Measurements from ENCODE around the gene NHERF1.

NHERF1 gene

DNA sequence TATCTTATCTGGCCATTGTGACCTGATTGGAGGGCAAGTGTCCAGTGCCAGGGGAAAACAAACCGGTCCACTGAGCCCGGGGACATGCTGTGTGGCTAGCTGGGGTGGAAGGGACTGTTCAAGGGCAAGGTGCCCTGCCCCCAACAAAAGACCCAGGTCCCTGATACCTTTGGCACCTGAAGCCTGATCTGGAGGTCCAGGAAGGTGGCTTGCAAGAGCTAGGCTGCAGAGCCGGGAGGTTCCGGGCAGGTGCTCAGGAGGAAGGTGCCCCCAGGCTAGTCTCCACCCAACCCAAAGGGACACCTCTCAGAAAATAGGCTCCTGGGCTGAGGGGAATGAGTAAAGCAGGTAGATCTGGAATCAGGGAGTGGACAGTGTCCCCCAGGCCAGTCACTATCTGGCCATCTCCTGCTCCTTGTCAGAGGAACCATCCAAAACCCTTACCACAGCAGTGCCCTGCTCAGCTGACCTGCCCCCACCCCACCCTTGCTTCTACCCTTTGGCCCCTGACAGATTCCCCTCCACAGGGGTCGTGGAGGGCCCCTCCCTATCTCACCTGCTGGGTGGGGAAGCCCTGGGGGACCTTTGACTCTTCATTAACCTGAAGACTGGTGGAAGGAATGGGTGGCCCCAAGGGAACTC is 21.5 kb downstream of the NHERF1 start:
- DNase-seq, result no peak

DNA sequence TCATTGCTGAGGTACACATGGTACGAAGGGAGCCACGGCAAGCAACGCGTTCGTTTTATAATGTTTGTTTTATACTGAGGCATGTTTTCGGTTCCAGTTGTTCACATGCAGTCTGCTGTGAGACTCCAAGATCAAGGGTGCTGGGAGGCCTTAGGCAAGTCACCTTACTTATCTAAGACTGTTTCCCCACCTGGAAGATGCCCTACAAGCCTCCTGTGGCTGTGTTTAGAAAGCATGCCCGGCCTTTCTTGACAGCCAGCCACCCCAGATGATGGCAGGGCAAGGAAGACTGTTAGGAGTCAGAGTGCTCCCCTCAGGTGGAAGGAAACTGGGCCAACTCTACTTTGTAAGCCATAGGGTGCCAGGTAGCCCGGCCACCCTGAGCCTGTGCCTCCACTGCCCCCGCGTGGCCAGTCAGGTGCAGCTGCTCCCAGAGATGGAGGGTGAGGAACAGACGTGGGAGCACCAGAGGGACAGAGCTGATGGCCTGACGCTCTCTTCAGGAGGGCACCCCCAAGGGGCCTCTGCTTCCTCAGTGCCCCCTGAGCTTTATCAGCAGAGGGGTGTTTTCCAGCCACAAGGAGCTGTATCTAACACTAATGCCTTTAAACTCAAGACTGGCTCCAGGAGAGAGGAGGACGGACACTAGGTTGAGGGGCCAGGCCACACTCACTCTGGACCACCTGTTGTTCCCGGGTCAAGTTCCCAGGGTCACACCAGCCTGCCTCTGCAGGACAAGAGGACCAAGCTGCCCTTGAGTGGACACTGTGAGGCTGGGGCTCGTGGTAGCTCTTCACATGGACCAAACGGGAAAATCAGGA is 22.3 kb downstream of the NHERF1 start:
- DNase-seq, result peak; percentile 33

DNA sequence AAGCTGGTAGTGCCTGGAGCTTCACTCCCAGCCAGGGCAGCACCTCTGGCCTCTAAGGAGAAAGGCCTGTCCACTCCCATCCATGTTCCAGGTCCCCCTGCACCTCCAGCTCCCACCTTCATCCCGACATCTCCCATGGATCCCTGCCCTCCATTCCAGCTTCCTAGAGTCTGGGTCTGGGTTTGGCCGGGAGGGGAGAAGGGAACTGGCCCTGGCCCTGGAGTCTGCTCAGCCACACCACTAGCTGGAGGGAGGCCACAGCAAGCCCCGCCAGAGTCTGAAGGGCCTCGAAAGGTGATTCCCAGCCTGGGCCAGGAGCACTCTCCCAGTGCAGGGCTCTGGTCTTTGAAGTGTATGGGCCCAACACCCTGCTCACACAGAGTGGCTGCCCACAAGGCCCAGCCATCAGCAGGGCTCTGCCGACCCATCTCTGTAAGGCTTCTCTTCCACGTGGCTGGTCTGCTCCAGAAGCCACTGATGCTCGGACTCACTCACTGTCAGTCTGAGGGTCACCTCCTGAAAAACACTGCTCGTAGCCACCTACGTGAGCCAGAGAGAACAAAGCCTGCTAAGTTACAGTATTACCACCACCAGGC is 23.0 kb downstream of the NHERF1 start:
- DNase-seq, result no peak

DNA sequence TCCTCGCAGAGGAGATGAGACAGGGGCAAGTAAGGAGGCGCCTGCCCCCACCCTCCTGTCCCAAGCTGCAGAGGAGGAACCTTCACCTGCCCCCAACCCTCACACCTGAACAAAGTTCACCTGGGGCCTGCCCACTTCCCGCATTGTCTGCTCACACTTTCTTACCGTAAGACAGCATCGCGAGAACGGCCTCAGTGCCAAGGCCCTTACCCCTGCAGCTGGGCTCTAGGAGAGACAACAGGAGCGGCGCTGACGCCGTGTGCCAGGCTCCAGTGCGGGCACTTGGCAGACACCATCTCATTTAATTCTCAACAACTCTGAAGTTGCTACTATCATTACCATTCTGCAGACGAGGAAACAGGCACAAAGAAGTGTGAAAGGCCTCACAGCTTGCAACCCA is 23.6 kb downstream of the NHERF1 start:
- no peak for DNase-seq

DNA sequence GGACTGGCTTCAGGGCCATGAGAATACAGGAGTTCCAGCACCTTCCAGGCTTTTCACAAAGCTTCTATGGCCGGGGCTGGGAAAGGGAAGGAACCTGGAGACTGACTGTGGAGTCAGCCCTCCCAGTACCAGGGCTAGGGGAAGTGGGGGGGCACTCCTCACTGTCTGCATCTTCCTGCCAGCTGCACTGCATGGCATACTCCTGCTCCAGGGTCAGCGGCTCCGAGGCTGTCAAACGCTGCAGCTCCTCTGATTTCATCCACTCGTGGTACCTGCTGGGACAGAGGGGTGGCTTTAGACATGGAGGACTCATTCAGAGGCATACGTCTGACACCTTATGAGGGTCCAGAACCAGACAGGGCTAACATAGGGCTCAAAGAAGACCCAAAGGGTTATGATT is 25.0 kb downstream of the NHERF1 start:
- no peak for DNase-seq

DNA sequence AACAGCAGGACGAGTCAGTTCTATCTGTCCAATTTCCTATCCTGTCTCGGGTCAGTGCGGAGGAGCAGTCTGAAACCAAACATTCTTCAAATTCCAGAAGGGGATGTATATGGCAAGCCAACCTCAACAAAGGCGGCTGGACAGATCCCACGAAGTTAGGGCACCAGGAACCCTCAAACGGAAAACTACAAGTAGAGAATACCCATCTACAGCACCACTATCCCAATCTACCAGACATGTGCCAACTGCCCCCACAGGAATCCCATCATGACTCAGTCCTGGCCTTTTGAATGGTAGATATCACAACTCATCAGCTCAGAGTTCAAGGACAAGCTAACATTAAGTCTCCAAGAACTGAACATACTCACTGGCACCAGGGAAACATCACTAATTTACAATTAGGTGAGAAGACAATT is 25.5 kb downstream of the NHERF1 start:
- DNase-seq, result no peak

DNA sequence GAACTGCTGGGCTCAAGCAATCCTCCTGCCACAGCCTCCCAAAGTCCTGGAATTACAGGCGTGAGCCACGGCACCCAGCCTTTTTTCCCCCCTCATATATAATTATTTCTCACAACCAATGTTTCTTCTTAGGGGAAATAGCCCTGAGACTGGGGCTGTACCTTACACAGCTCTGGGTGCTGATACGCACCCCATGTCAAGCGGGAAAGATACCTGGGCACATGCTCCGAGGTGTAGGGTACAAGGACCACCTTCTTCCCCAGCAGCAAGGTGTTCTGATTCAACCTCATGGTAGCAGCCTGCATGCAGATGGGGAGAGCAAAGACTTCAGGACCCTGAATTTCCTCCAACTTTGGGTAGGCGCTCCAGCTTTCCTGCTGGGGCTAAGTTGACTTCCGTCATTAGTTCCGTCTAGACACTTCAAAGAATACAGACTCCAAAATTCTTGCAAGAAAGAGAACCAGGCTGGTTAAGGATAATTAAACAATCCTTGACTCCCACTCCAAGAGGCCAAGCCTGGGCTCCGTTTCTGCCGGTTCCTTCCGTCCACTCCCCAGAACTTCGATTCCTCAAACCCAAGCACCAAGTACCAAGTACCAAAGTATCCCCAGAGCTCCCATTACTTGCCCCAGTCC is 27.1 kb downstream of the NHERF1 start:
- no peak for DNase-seq

DNA sequence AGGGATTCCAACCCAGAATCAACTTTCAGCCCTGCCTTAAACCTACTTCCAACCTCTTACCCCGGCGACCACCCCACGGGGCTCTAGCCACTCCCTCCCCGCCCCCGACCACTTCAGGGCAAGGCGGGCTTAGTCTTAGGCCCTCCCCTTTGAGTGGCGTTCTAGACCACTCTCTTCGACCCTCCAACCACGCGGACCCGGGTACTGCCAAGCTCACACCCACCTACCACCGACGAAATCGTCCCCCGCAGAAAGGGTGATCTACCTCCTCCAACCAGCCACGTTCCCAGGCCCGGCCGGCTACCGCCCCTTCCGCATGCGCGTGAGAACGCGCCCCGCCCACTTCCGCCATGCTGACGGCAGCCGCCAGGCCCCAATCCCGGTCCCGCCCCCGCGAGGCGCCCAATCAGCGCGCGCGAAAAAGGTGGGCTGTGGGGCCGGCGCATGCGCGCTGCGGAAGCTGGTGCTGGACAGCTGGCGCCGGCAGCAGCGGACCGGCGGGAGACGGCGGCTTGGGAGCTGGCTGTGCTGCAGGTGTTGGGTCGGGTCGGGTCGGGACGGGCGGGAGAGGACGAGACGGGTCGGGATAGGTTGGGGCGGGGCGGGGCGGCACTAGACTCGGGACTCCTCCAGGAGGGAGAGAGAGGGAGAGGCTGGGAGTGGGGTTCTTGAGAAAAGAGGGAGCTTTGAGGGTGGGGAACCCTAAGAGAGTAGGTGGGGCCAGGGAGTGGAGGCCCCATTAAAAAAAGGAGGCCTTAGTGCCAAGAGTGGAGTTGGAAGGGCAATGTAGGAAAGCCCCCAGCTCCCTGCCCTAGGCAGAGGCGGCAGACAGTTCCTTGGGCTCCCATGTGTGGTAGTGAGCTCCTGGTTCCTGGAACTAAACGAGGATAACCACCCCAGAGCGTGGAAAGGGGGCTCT is 27.9 kb downstream of the NHERF1 start, which contains the start of gene NAT9:
Gene NAT9 (minus strand): TSS at position 302 of the 919 bp plus-strand sequence. CDS start 647 bp downstream, outside the sequence.
- DNase-seq, result peak; percentile 95

DNA sequence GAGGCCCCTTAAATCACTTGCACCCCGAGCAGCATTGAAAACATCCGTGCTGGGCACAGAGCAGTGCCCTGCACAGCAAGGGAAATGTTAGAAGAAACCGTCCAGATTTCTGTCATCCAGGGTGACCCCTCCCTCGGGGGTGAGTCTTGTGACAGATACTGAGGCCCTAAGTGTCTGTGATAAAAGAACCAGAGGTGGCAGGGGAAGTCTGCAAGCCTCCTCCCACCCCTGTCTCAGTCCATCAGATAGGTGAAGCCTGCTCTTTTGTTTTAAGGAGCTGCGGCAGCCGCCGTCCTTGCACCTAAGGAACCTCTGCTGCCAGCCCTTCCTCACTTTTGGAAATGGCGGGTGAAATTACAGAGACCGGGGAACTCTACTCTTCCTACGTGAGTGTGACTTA is 28.6 kb downstream of the NHERF1 start:
- no peak for DNase-seq

DNA sequence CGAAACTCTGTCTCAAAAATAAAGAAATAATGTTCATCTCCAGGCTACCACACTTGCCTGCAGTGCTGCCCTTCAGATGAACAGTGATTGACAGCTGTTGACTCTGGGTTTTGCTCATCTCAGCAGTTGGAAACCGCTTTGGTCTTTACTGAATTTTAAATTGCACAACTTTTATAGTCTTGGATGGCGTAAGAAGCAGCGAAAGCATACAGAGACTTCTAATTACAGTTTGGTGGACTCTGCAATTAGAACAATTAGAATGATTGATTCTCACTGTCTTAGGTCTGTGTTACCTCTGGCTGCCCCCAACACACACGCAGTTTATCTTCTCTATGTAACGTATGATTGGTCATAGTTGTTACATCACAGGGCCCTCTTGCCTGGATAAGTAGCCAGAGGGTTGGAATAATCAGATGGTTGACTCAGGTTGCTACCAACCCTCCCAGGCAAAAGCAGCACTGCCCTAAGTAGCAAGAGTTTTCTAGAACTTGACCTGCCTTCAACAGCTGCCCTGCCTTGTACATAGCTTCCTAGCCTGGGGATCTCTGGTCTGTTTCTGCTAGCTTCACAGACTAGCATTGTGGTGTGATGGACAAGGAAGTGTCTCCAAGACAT is 29.6 kb downstream of the NHERF1 start:
- no peak for DNase-seq

DNA sequence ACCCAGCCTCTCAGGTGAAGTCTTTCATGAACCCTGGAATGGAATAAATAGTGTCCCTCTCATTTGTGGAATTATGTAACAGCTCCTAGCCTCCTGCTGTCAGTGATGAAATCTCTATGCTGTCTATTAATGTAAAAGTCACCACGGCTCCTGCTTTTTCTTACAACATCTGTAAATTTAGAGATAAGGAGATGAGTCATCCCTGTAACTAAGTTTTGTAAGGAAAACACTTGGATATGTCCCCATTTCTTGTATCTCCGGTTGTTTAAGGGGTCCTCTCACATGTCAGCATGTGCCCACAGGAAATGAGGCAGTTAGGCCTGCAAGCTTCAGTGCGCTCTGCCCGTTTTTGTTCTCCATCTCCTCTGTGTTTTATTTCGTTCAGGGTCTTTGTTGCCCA is 30.5 kb downstream of the NHERF1 start:
- DNase-seq, result no peak

DNA sequence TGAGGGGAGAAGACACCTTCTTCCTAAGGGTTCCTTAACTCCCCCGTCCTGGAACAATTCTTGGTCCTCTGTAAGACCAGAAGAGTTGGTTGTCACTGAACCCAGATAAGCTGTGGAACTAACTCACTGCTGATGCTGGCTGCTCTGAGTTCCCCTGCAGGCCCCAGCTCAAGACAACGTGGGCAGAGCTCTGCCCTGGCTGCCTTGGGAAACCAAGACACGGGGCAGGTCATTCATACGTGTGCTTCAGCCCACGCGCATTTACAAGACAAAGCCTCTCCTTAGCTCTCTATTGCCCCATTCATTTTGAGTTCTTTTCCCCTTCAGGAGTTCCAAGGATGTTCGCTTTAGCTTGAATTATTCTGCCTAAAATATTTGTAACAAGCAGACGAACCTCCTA is 31.1 kb downstream of the NHERF1 start:
- no peak for DNase-seq

DNA sequence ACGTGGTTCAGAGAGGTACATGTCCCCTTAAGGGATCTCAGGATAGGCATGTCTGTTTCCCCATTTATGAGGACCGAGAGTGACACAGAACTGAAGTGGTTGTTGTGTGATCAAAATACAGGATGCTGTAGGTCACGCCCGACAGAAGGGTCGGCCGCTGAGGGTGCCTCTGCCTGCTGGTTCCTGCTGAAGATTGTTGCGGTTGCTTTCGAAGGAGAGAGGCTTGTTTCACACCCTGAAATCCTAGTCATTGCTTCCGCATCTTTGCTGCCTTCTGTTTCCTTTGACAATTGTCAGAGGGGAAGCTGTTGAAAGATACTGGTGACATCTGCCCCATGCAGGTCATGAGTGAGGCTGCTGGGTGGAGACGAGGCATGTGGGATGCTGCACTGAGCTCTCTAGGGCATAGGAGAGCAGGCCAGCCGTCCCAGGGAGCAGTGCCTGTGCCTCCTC is 31.5 kb downstream of the NHERF1 start:
- no peak for DNase-seq

DNA sequence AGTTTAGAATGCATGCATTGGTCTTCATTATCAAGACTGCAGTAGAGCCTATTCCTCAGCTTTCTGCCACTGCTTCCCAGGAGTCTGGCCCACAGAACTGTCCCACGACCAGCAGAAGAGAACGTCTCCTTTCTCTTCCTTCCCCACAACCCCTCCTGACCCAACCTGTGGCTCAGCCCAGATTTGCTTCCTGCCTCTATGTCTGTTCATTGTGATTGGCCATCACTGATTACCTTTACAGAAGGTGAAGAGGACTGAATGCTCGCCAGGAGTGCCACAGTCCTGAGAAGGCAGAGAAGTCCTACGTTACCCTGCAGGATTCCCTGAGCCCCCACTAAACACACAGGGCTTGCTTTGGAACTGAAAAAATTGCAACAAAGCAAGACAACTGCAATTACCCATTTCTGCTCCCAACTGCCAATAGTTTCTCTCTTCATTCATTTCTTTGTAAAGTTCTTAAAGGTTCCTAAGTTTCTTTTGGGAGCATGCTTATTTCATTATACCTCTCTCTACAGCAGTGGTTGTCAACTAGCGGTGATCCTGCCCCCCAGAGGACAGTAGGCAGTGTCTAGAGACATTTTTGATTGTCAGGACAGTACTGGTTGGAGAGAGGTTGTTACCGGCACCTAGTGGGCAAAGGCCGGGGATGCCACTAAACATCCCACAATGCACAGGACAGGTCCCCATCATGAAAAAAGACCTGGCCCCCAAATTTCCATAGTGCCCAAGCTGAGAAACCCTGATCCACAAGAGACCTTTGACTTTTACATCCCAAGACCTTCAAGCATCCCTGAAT is 32.2 kb downstream of the NHERF1 start:
- DNase-seq, result no peak

DNA sequence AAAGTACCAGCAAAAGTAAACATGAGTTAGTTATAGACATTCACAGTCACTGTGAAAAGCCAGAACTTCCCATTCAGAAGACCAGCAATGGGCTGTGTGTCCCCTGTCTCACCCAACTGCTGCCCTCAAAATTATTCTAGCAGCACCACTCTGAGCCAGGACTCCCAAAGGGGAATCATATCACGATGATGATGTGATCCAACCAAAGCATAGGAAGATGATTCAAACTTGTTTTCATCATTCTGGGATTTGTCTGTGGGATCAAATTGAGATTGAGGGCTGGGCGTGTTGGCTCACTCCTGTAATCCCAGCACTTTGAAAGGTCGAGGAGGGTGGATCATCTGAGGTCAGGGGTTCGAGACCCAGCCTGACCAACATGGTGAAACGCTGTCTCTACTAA is 34.1 kb downstream of the NHERF1 start:
- no peak for DNase-seq

DNA sequence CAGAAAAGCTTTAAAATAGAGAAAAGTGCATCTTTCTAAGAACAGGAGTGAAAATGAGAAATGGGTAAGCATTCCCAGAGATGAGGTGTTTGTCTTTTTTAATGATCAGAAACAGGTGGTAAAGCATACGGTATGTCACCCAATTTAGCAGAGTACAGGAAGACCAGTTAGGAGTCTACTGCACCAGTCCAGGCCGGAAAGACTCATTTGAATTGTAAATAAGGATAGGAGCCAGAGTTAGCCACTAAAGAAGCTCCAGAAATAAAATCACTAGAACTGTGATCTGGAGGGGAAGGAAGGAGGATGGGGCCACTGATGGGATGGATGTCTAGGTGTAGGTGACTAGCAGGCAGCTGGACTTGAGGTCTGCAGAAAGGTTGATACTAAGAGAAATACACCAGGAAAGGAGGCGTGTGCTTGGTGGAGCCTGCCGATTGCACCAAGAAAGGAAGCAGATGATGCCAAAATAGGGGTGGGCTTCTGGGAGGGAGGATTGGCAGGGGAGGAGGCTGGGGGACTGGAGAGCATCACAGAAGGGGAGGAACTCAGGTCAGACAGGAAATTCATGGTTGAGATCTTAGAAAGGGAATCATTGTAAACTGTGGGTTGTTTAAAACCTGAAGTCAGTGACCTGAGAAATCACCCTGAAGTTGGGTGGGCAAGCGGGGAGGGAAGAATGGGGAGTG is 35.8 kb downstream of the NHERF1 start:
- no peak for DNase-seq

DNA sequence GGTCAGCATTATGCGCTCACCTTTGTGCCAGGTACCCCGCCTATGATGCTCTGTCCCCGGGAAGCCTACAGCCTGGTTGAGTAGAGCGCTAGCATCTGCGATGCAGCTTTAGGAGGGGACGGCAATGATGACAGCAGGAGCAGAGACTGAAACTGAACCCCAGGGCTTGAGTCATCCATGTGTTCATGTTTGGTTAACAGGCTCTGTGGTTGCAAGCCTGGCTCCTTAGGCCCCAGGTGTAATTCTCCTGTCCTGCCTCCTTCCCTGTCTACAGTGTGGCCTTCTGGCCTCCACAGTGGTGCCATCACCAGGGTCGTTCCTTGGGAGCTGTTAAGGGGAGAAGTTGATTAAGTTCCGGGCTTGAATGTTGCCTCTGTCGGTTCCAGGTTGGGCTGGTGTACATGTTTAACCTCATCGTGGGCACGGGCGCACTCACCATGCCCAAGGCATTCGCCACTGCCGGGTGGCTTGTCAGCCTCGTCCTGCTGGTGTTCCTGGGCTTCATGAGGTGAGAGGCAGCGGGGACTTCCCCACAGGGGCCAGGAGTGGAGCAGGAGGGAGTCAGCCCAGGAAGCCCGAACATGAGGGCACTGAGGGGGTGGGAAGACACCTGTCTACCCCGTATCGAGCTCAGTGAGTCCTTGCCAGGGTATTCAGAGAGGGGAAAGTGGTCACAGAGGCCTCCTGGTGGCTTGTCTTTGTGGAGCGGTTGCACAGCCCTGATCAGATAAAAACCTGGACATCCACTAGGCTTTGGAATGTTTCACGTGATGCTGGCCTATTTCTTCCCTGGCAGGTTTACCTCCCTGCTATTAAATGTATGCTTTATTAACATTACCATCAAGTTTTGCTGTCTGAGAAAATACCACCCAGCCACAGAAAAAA is 36.9 kb downstream of the NHERF1 start:
- DNase-seq, result no peak

DNA sequence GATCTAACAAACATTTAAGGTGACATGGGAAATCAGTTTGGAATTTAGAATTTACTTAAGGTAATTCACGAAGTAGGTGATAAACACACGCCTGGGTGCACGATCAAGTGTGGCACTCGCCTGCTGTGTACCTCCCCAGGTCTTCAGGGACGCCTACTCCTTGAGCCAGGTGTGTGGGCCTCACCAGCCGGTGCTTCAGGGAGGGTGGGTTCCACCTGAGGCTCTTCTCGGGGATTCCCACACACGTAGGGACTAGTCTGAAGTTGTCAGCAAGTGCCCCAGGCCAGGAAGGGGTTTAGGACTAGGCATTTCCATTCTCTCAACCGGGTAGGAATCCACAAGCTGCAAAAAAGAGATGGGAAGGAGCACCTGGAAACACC is 37.5 kb downstream of the NHERF1 start:
- DNase-seq, result no peak

DNA sequence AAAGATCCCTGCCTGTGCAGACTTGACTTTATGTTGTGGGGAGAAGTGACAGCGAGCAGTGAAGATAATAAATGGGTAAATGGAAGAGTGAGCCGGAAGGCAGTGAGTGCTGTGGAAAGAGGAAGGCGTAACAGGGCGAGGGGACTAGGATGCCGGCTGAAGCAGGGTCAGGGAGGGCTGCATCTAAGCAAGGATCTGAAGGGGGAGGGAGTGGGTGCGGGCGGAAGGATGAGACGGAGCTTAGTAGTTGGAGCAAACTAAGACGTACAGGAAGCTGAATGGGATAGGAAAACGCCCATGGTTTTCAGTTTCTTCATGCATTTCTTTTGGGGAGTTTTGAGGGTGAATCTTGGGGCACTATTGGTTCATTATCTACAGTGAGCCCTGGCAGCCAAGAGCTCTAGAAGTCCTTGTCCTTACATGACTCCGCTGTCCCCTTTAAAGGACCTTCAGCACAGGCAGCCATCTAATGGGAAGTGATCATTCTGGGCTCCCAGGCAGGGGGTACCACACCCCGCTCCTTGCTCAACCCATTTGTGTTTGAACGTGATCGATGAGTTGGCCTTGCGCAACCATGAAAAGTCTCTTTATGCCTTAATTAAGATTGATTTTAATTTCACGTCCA is 38.1 kb downstream of the NHERF1 start:
- DNase-seq, result no peak
